HEK293 (cell line): ENCODE results near the gene EPN2.

Experiments
- CTCF ChIA-PET: fragments of 350-600 bp; formaldehyde crosslinking; extraction: SDS; loops from one replicate; lab custom pipeline; 2021; ENCODE audit warnings: antibody characterized with exemption; lab: Yijun Ruan, JAX
- POLR2A ChIA-PET: fragments of 300-600 bp; formaldehyde crosslinking; extraction: SDS; loops from one replicate; lab custom pipeline; 2020; ENCODE audit warnings: antibody characterized with exemption, inconsistent platforms; lab: Yijun Ruan, JAX
- H3K27ac ChIP-seq: fragments of 200-500 bp; sonication (Bioruptor generic); 2 replicates; pipeline ENCODE4 v1.5.1; 2014; ENCODE audit warnings: low read depth, low read length, control low read depth, inconsistent platforms; ENCODE audit errors: extremely low read depth
- H3K36me3 ChIP-seq, 2 experiments: fragments of 200-500 bp in 1 of 2; sonication (Bioruptor generic) in 1 of 2; 1 replicate in 1 of 2; 2 replicates in 1 of 2; pipeline ENCODE4 v1.5.1; 2014 to 2017; ENCODE audit warnings: inconsistent platforms in 2 of 2, low read length in 2 of 2; ENCODE audit not compliant: control insufficient read depth in 2 of 2, insufficient read depth in 1 of 2
- H3K4me1 ChIP-seq: fragments of 200-500 bp; sonication (Bioruptor generic); 2 replicates; pipeline ENCODE4 v1.5.1; 2014; ENCODE audit warnings: mild to moderate bottlenecking, low read length, inconsistent platforms; ENCODE audit not compliant: control insufficient read depth, insufficient read depth
- H3K4me3 ChIP-seq: 2 replicates; pipeline ENCODE4 v1.5.1; 2011; ENCODE audit warnings: low read depth, mild to moderate bottlenecking, control low read depth, low read length, moderate library complexity
- H3K9me3 ChIP-seq: fragments of 200-500 bp; sonication (Bioruptor generic); 2 replicates; pipeline ENCODE4 v1.5.1; 2014; ENCODE audit warnings: low read depth, low read length, inconsistent platforms; ENCODE audit not compliant: control insufficient read depth, insufficient read depth
- EGR2 ChIP-seq: fragments of 450-650 bp; formaldehyde crosslinking; IDR thresholded peaks from 2 replicates; pipeline ENCODE4 v1.5.1; 2016; ENCODE audit warnings: low read depth, missing biosample characterization, missing genetic modification characterization
- GLI4 ChIP-seq: fragments of 450-650 bp; formaldehyde crosslinking; IDR thresholded peaks from 2 replicates; pipeline ENCODE4 v1.5.1; 2016; ENCODE audit warnings: missing biosample characterization, missing genetic modification characterization
- HOXC10 ChIP-seq: sonication (generic); formaldehyde crosslinking; IDR thresholded peaks from 2 replicates; pipeline ENCODE4 v1.8.1; 2023; ENCODE audit warnings: mild to moderate bottlenecking, missing genetic modification reagents
- KLF16 ChIP-seq: fragments of 450-650 bp; formaldehyde crosslinking; IDR thresholded peaks from 2 replicates; pipeline ENCODE4 v1.5.1; 2017; ENCODE audit warnings: missing biosample characterization, missing genetic modification characterization
- KLF8 ChIP-seq: fragments of 450-650 bp; formaldehyde crosslinking; IDR thresholded peaks from 2 replicates; pipeline ENCODE4 v1.5.1; 2016; ENCODE audit warnings: missing biosample characterization, missing genetic modification characterization
- MZF1 ChIP-seq: fragments of 450-650 bp; formaldehyde crosslinking; IDR thresholded peaks from 2 replicates; pipeline ENCODE4 v1.5.1; 2017; ENCODE audit warnings: missing biosample characterization, missing genetic modification characterization, borderline replicate concordance
- PRDM6 ChIP-seq: fragments of 450-650 bp; formaldehyde crosslinking; IDR thresholded peaks from 2 replicates; pipeline ENCODE4 v1.5.1; 2017; ENCODE audit warnings: missing biosample characterization, missing genetic modification characterization
- SP2 ChIP-seq: fragments of 450-650 bp; formaldehyde crosslinking; IDR thresholded peaks from 2 replicates; pipeline ENCODE4 v1.5.1; 2016; ENCODE audit warnings: missing biosample characterization, missing genetic modification characterization
- SP3 ChIP-seq: fragments of 450-650 bp; formaldehyde crosslinking; IDR thresholded peaks from 2 replicates; pipeline ENCODE4 v1.5.1; 2016; ENCODE audit warnings: missing biosample characterization, missing genetic modification characterization
- TCF7L2 ChIP-seq: IDR thresholded peaks from 2 replicates; pipeline ENCODE4 v1.6.1; 2011; ENCODE audit warnings: low read depth, mild to moderate bottlenecking, inconsistent platforms, low read length, moderate library complexity, borderline replicate concordance
- WT1 ChIP-seq: fragments of 450-650 bp; formaldehyde crosslinking; IDR thresholded peaks from 2 replicates; pipeline ENCODE4 v1.5.1; 2016; ENCODE audit warnings: missing biosample characterization, missing genetic modification characterization
- ZBTB17 ChIP-seq: fragments of 450-650 bp; formaldehyde crosslinking; IDR thresholded peaks from 2 replicates; pipeline ENCODE4 v1.5.1; 2016; ENCODE audit warnings: missing biosample characterization, missing genetic modification characterization
- ZNF114 ChIP-seq: fragments of 450-650 bp; formaldehyde crosslinking; IDR thresholded peaks from 2 replicates; pipeline ENCODE4 v1.5.0; 2017; ENCODE audit warnings: missing biosample characterization, missing genetic modification characterization
- ZNF121 ChIP-seq: fragments of 450-650 bp; formaldehyde crosslinking; IDR thresholded peaks from 2 replicates; pipeline ENCODE4 v1.5.1; 2016; ENCODE audit warnings: missing biosample characterization, missing genetic modification characterization
- ZNF16 ChIP-seq: fragments of 450-650 bp; formaldehyde crosslinking; IDR thresholded peaks from 2 replicates; pipeline ENCODE4 v1.5.1; 2016; ENCODE audit warnings: low read depth, missing biosample characterization, missing genetic modification characterization
- ZNF175 ChIP-seq: fragments of 450-650 bp; formaldehyde crosslinking; IDR thresholded peaks from 2 replicates; pipeline ENCODE4 v1.5.1; 2016; ENCODE audit warnings: missing biosample characterization, missing genetic modification characterization
- ZNF214 ChIP-seq: fragments of 450-650 bp; formaldehyde crosslinking; IDR thresholded peaks from 2 replicates; pipeline ENCODE4 v1.5.1; 2017; ENCODE audit warnings: missing biosample characterization, mild to moderate bottlenecking, missing genetic modification characterization, borderline replicate concordance
- ZNF274 ChIP-seq, 2 experiments: fragments of 200-500 bp in 1 of 2; fragments of 450-650 bp in 1 of 2; sonication (Bioruptor generic) in 1 of 2; formaldehyde crosslinking in 1 of 2; IDR thresholded peaks; 2 replicates each; pipeline versions ENCODE4 v1.5.1 to v1.6.1; 2014 to 2016; ENCODE audit warnings: borderline replicate concordance in 1 of 2, inconsistent platforms in 1 of 2, low read length in 1 of 2, missing biosample characterization in 1 of 2, missing genetic modification characterization in 1 of 2
- ZNF311 ChIP-seq: fragments of 450-650 bp; formaldehyde crosslinking; IDR thresholded peaks from 2 replicates; pipeline ENCODE4 v1.5.1; 2017; ENCODE audit warnings: missing biosample characterization, missing genetic modification characterization, borderline replicate concordance
- ZNF548 ChIP-seq: fragments of 450-650 bp; formaldehyde crosslinking; IDR thresholded peaks from 2 replicates; pipeline ENCODE4 v1.5.1; 2016; ENCODE audit warnings: missing biosample characterization, missing genetic modification characterization
- ZNF558 ChIP-seq: fragments of 450-650 bp; formaldehyde crosslinking; IDR thresholded peaks from 2 replicates; pipeline ENCODE4 v1.5.1; 2016; ENCODE audit warnings: missing biosample characterization, missing genetic modification characterization
- ZNF624 ChIP-seq: fragments of 450-650 bp; formaldehyde crosslinking; IDR thresholded peaks from 2 replicates; pipeline ENCODE4 v1.5.1; 2017; ENCODE audit warnings: missing biosample characterization, missing genetic modification characterization
- ZNF658 ChIP-seq: fragments of 450-650 bp; formaldehyde crosslinking; IDR thresholded peaks from 2 replicates; pipeline ENCODE4; 2016; ENCODE audit warnings: missing biosample characterization, missing genetic modification characterization
- TF ChIP-seq, protein P1 (sequence below): fragments of 450-650 bp; formaldehyde crosslinking; IDR thresholded peaks from 2 replicates; pipeline ENCODE4 v1.5.1; 2017; ENCODE audit warnings: missing biosample characterization, missing genetic modification characterization
- TF ChIP-seq, protein P2 (sequence below): IDR thresholded peaks from 2 replicates; pipeline ENCODE4 v1.6.1; 2011; ENCODE audit warnings: mild to moderate bottlenecking, low read depth, low read length, borderline replicate concordance

Gene EPN2

DNA sequence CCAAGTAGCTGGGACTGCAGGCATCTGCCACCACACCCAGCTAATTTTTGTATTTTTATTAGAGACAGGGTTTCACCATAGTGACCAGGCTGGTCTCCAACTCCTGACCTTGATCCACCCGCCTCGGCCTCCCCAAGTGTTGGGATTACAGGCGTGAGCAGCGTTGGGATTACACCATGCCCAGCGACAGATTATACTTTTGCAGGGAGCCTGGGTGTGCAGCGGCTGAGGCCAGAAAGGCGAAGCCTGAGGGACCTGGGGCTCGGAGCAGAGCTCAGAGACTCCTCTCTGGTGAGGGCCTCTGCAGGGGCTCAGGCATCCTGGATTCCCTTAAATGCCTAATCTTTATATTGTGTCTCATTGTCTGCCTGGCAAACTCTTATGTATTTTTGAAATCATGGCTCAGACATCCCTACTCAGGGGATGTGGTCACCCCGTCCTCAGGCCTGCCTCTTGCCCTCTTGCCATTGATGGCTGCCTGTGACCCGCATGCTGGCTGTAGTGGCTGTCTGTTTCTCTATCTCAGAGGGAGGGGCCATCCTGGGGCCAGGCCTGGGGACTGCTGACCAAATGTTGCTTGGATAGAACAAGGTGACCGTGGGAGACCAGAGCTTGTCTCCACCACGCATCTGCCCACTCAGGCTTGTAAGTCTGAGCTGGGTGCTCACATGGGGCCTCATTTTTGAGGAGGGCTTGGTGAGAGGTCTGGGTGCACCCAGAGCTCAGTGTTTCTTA is 82.8 kb downstream of the EPN2 start (continued):
- TF ChIP-seq, protein P1, sequence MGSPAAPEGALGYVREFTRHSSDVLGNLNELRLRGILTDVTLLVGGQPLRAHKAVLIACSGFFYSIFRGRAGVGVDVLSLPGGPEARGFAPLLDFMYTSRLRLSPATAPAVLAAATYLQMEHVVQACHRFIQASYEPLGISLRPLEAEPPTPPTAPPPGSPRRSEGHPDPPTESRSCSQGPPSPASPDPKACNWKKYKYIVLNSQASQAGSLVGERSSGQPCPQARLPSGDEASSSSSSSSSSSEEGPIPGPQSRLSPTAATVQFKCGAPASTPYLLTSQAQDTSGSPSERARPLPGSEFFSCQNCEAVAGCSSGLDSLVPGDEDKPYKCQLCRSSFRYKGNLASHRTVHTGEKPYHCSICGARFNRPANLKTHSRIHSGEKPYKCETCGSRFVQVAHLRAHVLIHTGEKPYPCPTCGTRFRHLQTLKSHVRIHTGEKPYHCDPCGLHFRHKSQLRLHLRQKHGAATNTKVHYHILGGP (tag by site-specific recombination), result no peak
- TF ChIP-seq MZF1 (tag by site-specific recombination) (no peak), ZNF624 (tag by site-specific recombination) (no peak), ZNF311 (tag by site-specific recombination) (no peak), ZNF121 (tag by site-specific recombination) (no peak), KLF16 (tag by site-specific recombination) (no peak), ZNF16 (tag by site-specific recombination) (no peak), WT1 (tag by site-specific recombination) (no peak), GLI4 (no peak)
- TF ChIP-seq, all 188 proteins: peak for 0

- POLR2A ChIA-PET, result no interaction called here
These were observed 83.7 kb downstream of the EPN2 start for GRCh38 chr17:19320876-19321275.

More at GRCh38 chr17:19320876-19321275, 83.7 kb downstream of the EPN2 start:
- CTCF ChIA-PET, result interaction anchor here (0.7 to 2.2 kb wide), 5 partner anchors 15 to 424 kb away, joined by 3 to 8 read pairs (median 3); partner anchors contain the start of gene B9D1
- peaks cover 13% of the 10 kb centered on the region for H3K4me1 ChIP-seq
- H3K27ac ChIP-seq, result no peak overlapping the region
- H3K36me3 ChIP-seq, result peaks cover 0 to 11% of the 10 kb centered on the region in 2 experiments; a peak in 2 of 3 replicates
- TF ChIP-seq ZNF121 (tag by site-specific recombination) (no peak), ZNF114 (tag by site-specific recombination) (no peak), ZNF214 (tag by site-specific recombination) (no peak), HOXC10 (CRISPR knock-in tag) (no peak), SP2 (no peak), EGR2 (tag by site-specific recombination) (no peak), ZNF548 (tag by site-specific recombination) (no peak), ZNF175 (no peak), ZNF658 (tag by site-specific recombination) (no peak), ZNF274 (IDR thresholded peaks at IDR 0.05; ENCODE audit: low read length) (no peak), ZNF274 (tag by site-specific recombination; IDR thresholded peaks at IDR 0.05; ENCODE audit: borderline replicate concordance) (no peak), KLF8 (no peak), ZBTB17 (tag by site-specific recombination) (no peak), PRDM6 (tag by site-specific recombination) (no peak), SP3 (tag by site-specific recombination) (no peak), TCF7L2 (no peak), ZNF558 (tag by site-specific recombination) (no peak)
- TF ChIP-seq, protein P2, sequence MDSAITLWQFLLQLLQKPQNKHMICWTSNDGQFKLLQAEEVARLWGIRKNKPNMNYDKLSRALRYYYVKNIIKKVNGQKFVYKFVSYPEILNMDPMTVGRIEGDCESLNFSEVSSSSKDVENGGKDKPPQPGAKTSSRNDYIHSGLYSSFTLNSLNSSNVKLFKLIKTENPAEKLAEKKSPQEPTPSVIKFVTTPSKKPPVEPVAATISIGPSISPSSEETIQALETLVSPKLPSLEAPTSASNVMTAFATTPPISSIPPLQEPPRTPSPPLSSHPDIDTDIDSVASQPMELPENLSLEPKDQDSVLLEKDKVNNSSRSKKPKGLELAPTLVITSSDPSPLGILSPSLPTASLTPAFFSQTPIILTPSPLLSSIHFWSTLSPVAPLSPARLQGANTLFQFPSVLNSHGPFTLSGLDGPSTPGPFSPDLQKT, result no peak
- H3K4me3 ChIP-seq, result no peak overlapping the region
- no peaks in the 10 kb centered on the region for H3K9me3 ChIP-seq
